ENCODE data around the gene PSMD6. TPM values are rescaled to one million over a fixed set of nuclear protein-coding genes. Genes with fewer than 3 reads are reported as not detected.

The PSMD6 gene
- total and polyA plus RNA-seq, 12 donors, result 39.0 to 103 (median 86.3) TPM

- Histone ChIP-seq H3K4me1 (peaks cover 0 to 15% (median 3%) of the 10 kb centered on the region in 9 donors), H3K9me3 (peaks cover 0 to 3% (median 0%) of the 10 kb centered on the region in 11 donors), H3K4me3 (no peak overlapping the region), H3K27ac (no peak overlapping the region), H3K36me3 (no peaks in the 10 kb centered on the region), H3K27me3 (peaks cover 0 to 18% (median 4%) of the 10 kb centered on the region in 7 donors)
- intact Hi-C loops (cut with DNase I), result loop anchor here in 2 of 10 donors (2.0 to 5.0 kb wide), 2 partner anchors 194 to 454 kb away; no protein-coding TSS in a partner anchor
- 84 to 93% methylated on average over 3 of the region's 3 CpGs for WGBS, 2 donors
- DNase-seq, result no peak
- ATAC-seq, result no peak
- TF ChIP-seq CTCF (IDR thresholded peaks at IDR 0.05), result no peak
These were observed 5.5 kb upstream of the PSMD6 start for GRCh38 chr3:64028754-64029153.

- TF ChIP-seq CTCF (IDR thresholded peaks at IDR 0.05), result no peak
- peaks cover 0 to 18% (median 4%) of the 10 kb centered on the region in 7 donors for H3K27me3 ChIP-seq
- intact Hi-C loops (cut with DNase I), result loop anchor here in 2 of 10 donors (2.0 to 5.0 kb wide), 2 partner anchors 195 to 455 kb away; no protein-coding TSS in a partner anchor
- H3K27ac ChIP-seq, result no peak overlapping the region
- ATAC-seq (no peak), DNase-seq (no peak)
- no peaks in the 10 kb centered on the region for H3K9me3 ChIP-seq
- no peak overlapping the region for H3K4me3 ChIP-seq
- H3K4me1 ChIP-seq, result peaks cover 0 to 18% (median 5%) of the 10 kb centered on the region in 9 donors
- no peaks in the 10 kb centered on the region for H3K36me3 ChIP-seq
- WGBS, 2 donors, result 74 to 78% methylated on average over 8 of the region's 8 CpGs
These were observed 4.4 kb upstream of the PSMD6 start for GRCh38 chr3:64027658-64028057.

GRCh38 chr3:64026346-64026745 is 3.1 kb upstream of the PSMD6 start:
- Histone ChIP-seq H3K4me1 (peaks cover 3 to 31% (median 18%) of the 10 kb centered on the region in 9 donors), H3K4me3 (no peak overlapping the region), H3K27me3 (peaks cover 0 to 18% (median 4%) of the 10 kb centered on the region in 7 donors), H3K27ac (no peak overlapping the region), H3K36me3 (peaks cover 0 to 10% (median 5%) of the 10 kb centered on the region in 9 donors), H3K9me3 (no peaks in the 10 kb centered on the region)
- no peak for TF ChIP-seq CTCF (IDR thresholded peaks at IDR 0.05)
- no peak for ATAC-seq
- intact Hi-C loops (cut with DNase I), result loop anchor here in 1 of 10 donors (5.0 kb wide), 1 partner anchor 196 kb away; no protein-coding TSS in a partner anchor
- WGBS, 2 donors, result 86 to 90% methylated on average over 2 of the region's 2 CpGs
- DNase-seq, result no peak

- H3K27me3 ChIP-seq, result peaks cover 0 to 5% (median 0%) of the 10 kb centered on the region in 7 donors
- H3K4me1 ChIP-seq, result peaks cover 0 to 34% (median 22%) of the 10 kb centered on the region in 9 donors
- no peaks in the 10 kb centered on the region for H3K9me3 ChIP-seq
- no peak for DNase-seq
- ATAC-seq, result no peak
- TF ChIP-seq CTCF (IDR thresholded peaks at IDR 0.05), result no peak
- peaks cover 0 to 35% (median 15%) of the 10 kb centered on the region in 9 donors for H3K36me3 ChIP-seq
- peak overlapping the region in 8 of 10 donors; percentile 54 to 93 (median 88) for H3K27ac ChIP-seq
- H3K4me3 ChIP-seq, result peak overlapping the region in 7 of 10 donors; percentile 85 to 97 (median 92)
- 75 to 79% methylated on average over 5 of the region's 5 CpGs for WGBS, 2 donors
- intact Hi-C loops (cut with DNase I), result loop anchor here in 1 of 10 donors (2.0 kb wide), 1 partner anchor 461 kb away; no protein-coding TSS in a partner anchor
These were observed 548 bp upstream of the PSMD6 start for GRCh38 chr3:64023861-64024223.
